Colonic mucosa (tissue), 4 donors: ENCODE results near the gene OR4C5. TPM values are rescaled to one million over a fixed set of nuclear protein-coding genes. Genes with fewer than 3 reads are reported as not detected.
"Not testable (repeated sequence)": the region's sequence is repeated elsewhere in the genome, so short reads cannot be mapped to it uniquely, and the experiment has no call there.

Source experiments
- DNase-seq: peaks from one replicate; pipeline ENCODE4 v3.0.0-alpha.2; 2020
- H3K27ac ChIP-seq: fragments of 200-600 bp; one replicate; pipeline ENCODE4 v1.8.0; 2021
- H3K27me3 ChIP-seq: fragments of 200-600 bp; one replicate; pipeline ENCODE4 v1.8.0; 2021
- H3K36me3 ChIP-seq: fragments of 200-600 bp; one replicate; pipeline ENCODE4 v1.8.0; 2021
- H3K4me1 ChIP-seq: fragments of 200-600 bp; one replicate; pipeline ENCODE4 v1.8.0; 2021; ENCODE audit warnings: mild to moderate bottlenecking
- H3K4me3 ChIP-seq: fragments of 200-600 bp; one replicate; pipeline ENCODE4 v1.8.0; 2021
- H3K9ac ChIP-seq, 2 donors: one replicate each; pipeline ENCODE4 v1.7.0; 2013; ENCODE audit warnings: control low read depth in 2 of 2, low read depth in 2 of 2, low read length in 2 of 2
- H3K9me3 ChIP-seq: fragments of 200-600 bp; one replicate; pipeline ENCODE4 v1.8.0; 2021
- CTCF ChIP-seq: fragments of 200-600 bp; IDR thresholded peaks from one replicate; pipeline ENCODE4 v1.8.0; 2022; ENCODE audit warnings: antibody characterized with exemption, mild to moderate bottlenecking
- intact Hi-C: fragments of 100-400 bp; cut with DNase I; formaldehyde crosslinking; loops from one replicate; pipeline ENCODE4 v1.14.1; 2022
- total RNA-seq, 2 donors: library from RNA; stranded (reverse); fragmentation: NEBNext Ultra II Directional in 1 of 2; extraction: Animal tissue kit (Norgen Biotek cat#: 25700) in 1 of 2; gene quantifications; one replicate each; pipeline ENCODE4 v1.2.1, GENCODE V29; 2021
- donor health status: healthy.
- donor health status: DM: no; HTN: no; CAD: no.
- donor health status: DM: no; HTN: no; CAD: no.

The OR4C5 gene
- total RNA-seq, 2 donors from 2014 or later: not detected

- TF ChIP-seq CTCF: no peak
- DNase-seq: no peak
- Histone ChIP-seq H3K9ac (no peak overlapping the region), H3K27me3 (no peaks in the 10 kb centered on the region), H3K9me3 (no peaks in the 10 kb centered on the region), H3K36me3 (no peaks in the 10 kb centered on the region), H3K4me1 (no peaks in the 10 kb centered on the region), H3K27ac (no peak overlapping the region), H3K4me3 (no peak overlapping the region)
- intact Hi-C loops: no loop called here
These were observed 24.8 kb downstream of the OR4C5 start for GRCh38 chr11:48341466-48341865.

DNA sequence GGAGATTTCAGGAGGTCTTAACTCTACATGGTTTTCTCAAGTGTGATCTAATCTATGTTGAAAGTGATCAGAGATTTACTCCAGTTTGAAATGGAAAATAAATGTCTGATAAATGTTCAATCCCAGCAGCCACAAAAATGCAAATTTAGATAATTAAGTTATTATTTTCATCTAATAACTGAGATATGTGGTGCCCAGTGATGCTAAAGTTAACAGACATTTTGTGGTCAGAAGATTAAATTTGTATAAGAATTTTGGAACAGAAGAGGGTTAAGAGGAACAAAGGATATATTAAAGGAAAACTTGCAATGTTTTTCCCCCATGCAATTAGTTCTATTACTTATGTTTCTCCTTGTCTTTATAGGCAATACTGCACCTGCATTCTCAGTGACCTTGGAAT, 41.6 kb downstream of the OR4C5 start, which contains the start of gene OR4C3:
OR4C3 (plus strand) TSS at position 301 of the 400 bp plus-strand sequence. CDS start 102 bp downstream, outside the sequence.
- H3K27ac ChIP-seq, H3K27me3 ChIP-seq, H3K9me3 ChIP-seq, intact Hi-C loops, H3K4me3 ChIP-seq, DNase-seq, H3K36me3 ChIP-seq, H3K4me1 ChIP-seq, H3K9ac ChIP-seq: not testable (repeated sequence)

- H3K4me3 ChIP-seq, DNase-seq, H3K9me3 ChIP-seq, intact Hi-C loops, H3K4me1 ChIP-seq, H3K36me3 ChIP-seq, H3K9ac ChIP-seq, H3K27me3 ChIP-seq, H3K27ac ChIP-seq: not testable (repeated sequence)
These were observed 46.5 kb downstream of the OR4C5 start for GRCh38 chr11:48319813-48320212.

Other genes with a start within 250 kb of the OR4C5 start
- not detected for gene OR4B1, start 149.7 kb downstream of the OR4C5 start, total RNA-seq
- gene OR4X2, start 121.4 kb downstream of the OR4C5 start, total RNA-seq: not detected
- gene OR4X1, start 102.6 kb downstream of the OR4C5 start, total RNA-seq: not detected
- not detected for gene OR4S1, start 60.2 kb downstream of the OR4C5 start, total RNA-seq
- not detected for gene OR4C3, start 41.5 kb downstream of the OR4C5 start, total RNA-seq
- not detected for gene OR4A47, start 122.3 kb upstream of the OR4C5 start, total RNA-seq